Measurements from ENCODE around the gene C14orf132. TPM values are rescaled to one million over a fixed set of nuclear protein-coding genes. Genes with fewer than 3 reads are reported as not detected.

Gene C14orf132
- total RNA-seq, 2 donors from 2014 or later, result 70.8 to 122 TPM

GRCh38 chr14:96037891-96038557, 1.1 kb upstream of the C14orf132 start:
- intact Hi-C loops (cut with DNase I), result no loop called here
- DNase-seq (ENCODE audit: low spot score), result no peak

- intact Hi-C loops (cut with DNase I), result no loop called here
- DNase-seq (ENCODE audit: low spot score), result no peak
Measured at GRCh38 chr14:96038558-96038919, 623 bp upstream of the C14orf132 start.

GRCh38 chr14:96039633-96040311, 610 bp downstream of the C14orf132 start:
- no peak for DNase-seq (ENCODE audit: low spot score)

GRCh38 chr14:96040828-96041371, 1.7 kb downstream of the C14orf132 start:
- no peak for DNase-seq (ENCODE audit: low spot score)
- intact Hi-C loops (cut with DNase I), result loop anchor here in 1 of 2 donors (5.0 kb wide), 1 partner anchor 51 kb away; no protein-coding TSS in a partner anchor

More at GRCh38 chr14:96039633-96040311, 610 bp downstream of the C14orf132 start:
- intact Hi-C loops (cut with DNase I), result loop anchor here in 1 of 2 donors (5.0 kb wide), 1 partner anchor 53 kb away; no protein-coding TSS in a partner anchor

- no peak for DNase-seq (ENCODE audit: low spot score)
- intact Hi-C loops (cut with DNase I), result loop anchor here in 1 of 2 donors (5.0 kb wide), 1 partner anchor 50 kb away; no protein-coding TSS in a partner anchor
Measured at GRCh38 chr14:96042248-96042930, 3.2 kb downstream of the C14orf132 start.

- DNase-seq (ENCODE audit: low spot score), result no peak
- intact Hi-C loops (cut with DNase I), result no loop called here
Measured at GRCh38 chr14:96046630-96047029, 7.5 kb downstream of the C14orf132 start.

GRCh38 chr14:96047101-96047500, 7.9 kb downstream of the C14orf132 start:
- no peak for DNase-seq (ENCODE audit: low spot score)
- intact Hi-C loops (cut with DNase I), result no loop called here

GRCh38 chr14:96049932-96050331, 10.8 kb downstream of the C14orf132 start:
- intact Hi-C loops (cut with DNase I), result loop anchor here in 1 of 2 donors (5.0 kb wide), 1 partner anchor 37 kb away; no protein-coding TSS in a partner anchor
- no peak for DNase-seq (ENCODE audit: low spot score)

- no peak for DNase-seq (ENCODE audit: low spot score)
- intact Hi-C loops (cut with DNase I), result loop anchor here in 1 of 2 donors (5.0 kb wide), 1 partner anchor 37 kb away; no protein-coding TSS in a partner anchor
Measured at GRCh38 chr14:96050482-96050881, 11.3 kb downstream of the C14orf132 start.

- DNase-seq (ENCODE audit: low spot score), result no peak
- intact Hi-C loops (cut with DNase I), result loop anchor here in 1 of 2 donors (5.0 kb wide), 1 partner anchor 36 kb away; no protein-coding TSS in a partner anchor
Measured at GRCh38 chr14:96051231-96051630, 12.1 kb downstream of the C14orf132 start.

GRCh38 chr14:96051642-96052540, 12.7 kb downstream of the C14orf132 start:
- no peak for DNase-seq (ENCODE audit: low spot score)
- intact Hi-C loops (cut with DNase I), result loop anchor here in 1 of 2 donors (5.0 kb wide), 1 partner anchor 35 kb away; no protein-coding TSS in a partner anchor

GRCh38 chr14:96052541-96053247, 13.5 kb downstream of the C14orf132 start:
- intact Hi-C loops (cut with DNase I), result loop anchor here in 1 of 2 donors (5.0 kb wide), 1 partner anchor 35 kb away; no protein-coding TSS in a partner anchor
- no peak for DNase-seq (ENCODE audit: low spot score)

GRCh38 chr14:96053248-96053599, 14.1 kb downstream of the C14orf132 start:
- DNase-seq (ENCODE audit: low spot score), result no peak
- intact Hi-C loops (cut with DNase I), result loop anchor here in 1 of 2 donors (5.0 kb wide), 1 partner anchor 34 kb away; no protein-coding TSS in a partner anchor

- intact Hi-C loops (cut with DNase I), result loop anchor here in 1 of 2 donors (5.0 kb wide), 1 partner anchor 34 kb away; no protein-coding TSS in a partner anchor
Measured at GRCh38 chr14:96053600-96054381, 14.6 kb downstream of the C14orf132 start.

GRCh38 chr14:96054661-96055060, 15.5 kb downstream of the C14orf132 start:
- no peak for DNase-seq (ENCODE audit: low spot score)
- intact Hi-C loops (cut with DNase I), result loop anchor here in 1 of 2 donors (5.0 kb wide), 1 partner anchor 33 kb away; no protein-coding TSS in a partner anchor

More at GRCh38 chr14:96053600-96054381, 14.6 kb downstream of the C14orf132 start:
- DNase-seq (ENCODE audit: low spot score), result peak; percentile 89

GRCh38 chr14:96055065-96055752, 16.0 kb downstream of the C14orf132 start:
- intact Hi-C loops (cut with DNase I), result no loop called here
- DNase-seq (ENCODE audit: low spot score), result no peak
